H1 (cell line): Measurements from ENCODE around the gene SRRM4. TPM values are rescaled to one million over a fixed set of nuclear protein-coding genes. Genes with fewer than 3 reads are reported as not detected.
A peak's percentile ranks its signal among the peaks of the same experiment; 100 is the strongest.

Source experiments
- KDM1A ChIP-seq: fragments of 200-600, 300-600 bp; sonication (generic); IDR thresholded peaks from 2 replicates; pipeline ENCODE4 v1.7.1; 2016; ENCODE audit warnings: mild to moderate bottlenecking, low read length, borderline replicate concordance
- RFX5 ChIP-seq: IDR thresholded peaks from 2 replicates; pipeline ENCODE4 v1.6.1; 2011; ENCODE audit warnings: low read depth, low read length, improper control_type of control experiment, borderline replicate concordance
- SIN3A ChIP-seq, 2 experiments: IDR thresholded peaks in 1 of 2; conservative IDR thresholded peaks in 1 of 2; 2 replicates each; pipeline ENCODE4 v1.6.1; 2011 to 2012; ENCODE audit warnings: low read length in 2 of 2, improper control_type of control experiment in 1 of 2, low read depth in 1 of 2, mild to moderate bottlenecking in 1 of 2
- polyA plus RNA-seq, 7 experiments: library from polyadenylated mRNA; depleted of rRNA in 3 of 7; stranded (reverse) in 5 of 7; unstranded in 2 of 7; fragments of >200 nt in 5 of 7; fragments of 200-250 nt in 2 of 7; gene quantifications; 1 replicate in 5 of 7; 2 replicates in 1 of 7; 4 replicates in 1 of 7; pipeline versions ENCODE4 v1.2.1 to v1.2.3, GENCODE V29; 2011 to 2013; ENCODE audit warnings: missing spikeins in 2 of 7, mixed read lengths in 2 of 7
- total RNA-seq: library from RNA; stranded (reverse); fragmentation: NEBNext Ultra II Directional; extraction: Animal tissue kit (Norgen Biotek cat#: 25700); gene quantifications from 2 replicates; pipeline ENCODE4 v1.2.1, GENCODE V29; 2021
- TF ChIP-seq, protein P1 (sequence below), 3 experiments: IDR thresholded peaks; 1 replicate in 2 of 3; 2 replicates in 1 of 3; pipeline versions ENCODE4 v1.5.1 to v1.6.1; 2011; ENCODE audit warnings: low read length in 3 of 3, mild to moderate bottlenecking in 3 of 3, inconsistent platforms in 2 of 3, low read depth in 1 of 3, moderate library complexity in 1 of 3; ENCODE audit not compliant: insufficient read depth in 1 of 3; ENCODE audit errors: control extremely low read depth in 1 of 3
- TF ChIP-seq, protein P2 (sequence below): IDR thresholded peaks from 2 replicates; pipeline ENCODE4 v1.6.1; 2012; ENCODE audit warnings: low read length, inconsistent platforms

Gene SRRM4
- total and polyA plus RNA-seq, 2 of the 8 experiments (the other 6 are each of a cell fraction or from before 2014, with no cell fraction given) = 0.53 to 1.1 TPM

DNA sequence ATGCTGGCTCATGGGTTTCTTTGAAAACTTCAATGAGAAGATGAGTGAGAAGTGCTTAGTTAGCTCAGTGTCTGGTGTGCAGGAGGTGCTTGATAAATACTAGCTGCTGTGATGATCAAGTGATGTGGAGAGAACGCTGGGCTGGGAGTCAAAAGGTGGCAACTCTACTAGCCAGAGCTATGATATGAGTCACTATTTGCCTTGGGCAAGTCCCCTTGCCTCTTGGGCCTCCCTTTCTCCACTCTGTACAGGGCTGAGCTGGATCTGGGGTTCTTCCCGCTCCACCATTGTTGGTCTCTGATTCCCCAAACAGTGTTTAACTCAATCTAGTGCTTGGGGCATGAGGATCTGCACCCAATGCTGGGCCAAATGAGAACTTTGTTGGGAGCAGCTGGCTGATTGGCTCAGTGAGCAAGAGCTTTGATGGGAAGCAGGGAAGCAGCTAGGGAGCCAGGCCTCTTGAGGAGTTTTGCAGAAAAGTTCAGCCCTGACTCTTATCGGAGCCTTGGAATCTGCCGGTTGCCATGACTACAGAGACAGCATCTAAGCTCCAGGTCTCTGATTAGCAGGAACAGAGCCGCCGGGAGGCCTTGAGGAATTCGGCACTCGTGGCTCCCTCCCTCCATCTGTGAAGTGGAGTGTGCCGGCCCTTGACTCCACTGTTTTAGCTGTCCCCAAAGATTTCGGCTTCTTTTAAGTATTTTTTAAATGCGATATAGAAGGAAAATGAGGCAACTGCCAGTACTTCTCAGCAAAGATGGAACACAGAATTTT lies 115.3 kb downstream of the SRRM4 start (continued):
- TF ChIP-seq, protein P1, sequence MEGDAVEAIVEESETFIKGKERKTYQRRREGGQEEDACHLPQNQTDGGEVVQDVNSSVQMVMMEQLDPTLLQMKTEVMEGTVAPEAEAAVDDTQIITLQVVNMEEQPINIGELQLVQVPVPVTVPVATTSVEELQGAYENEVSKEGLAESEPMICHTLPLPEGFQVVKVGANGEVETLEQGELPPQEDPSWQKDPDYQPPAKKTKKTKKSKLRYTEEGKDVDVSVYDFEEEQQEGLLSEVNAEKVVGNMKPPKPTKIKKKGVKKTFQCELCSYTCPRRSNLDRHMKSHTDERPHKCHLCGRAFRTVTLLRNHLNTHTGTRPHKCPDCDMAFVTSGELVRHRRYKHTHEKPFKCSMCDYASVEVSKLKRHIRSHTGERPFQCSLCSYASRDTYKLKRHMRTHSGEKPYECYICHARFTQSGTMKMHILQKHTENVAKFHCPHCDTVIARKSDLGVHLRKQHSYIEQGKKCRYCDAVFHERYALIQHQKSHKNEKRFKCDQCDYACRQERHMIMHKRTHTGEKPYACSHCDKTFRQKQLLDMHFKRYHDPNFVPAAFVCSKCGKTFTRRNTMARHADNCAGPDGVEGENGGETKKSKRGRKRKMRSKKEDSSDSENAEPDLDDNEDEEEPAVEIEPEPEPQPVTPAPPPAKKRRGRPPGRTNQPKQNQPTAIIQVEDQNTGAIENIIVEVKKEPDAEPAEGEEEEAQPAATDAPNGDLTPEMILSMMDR (IDR thresholded peaks at IDR 0.05; ENCODE audit: control extremely low read depth in 1 of 3, insufficient read depth in 1 of 3, low read depth in 1 of 3, low read length in 3 of 3) = no peak
- no peak for TF ChIP-seq SIN3A (conservative IDR thresholded peaks at IDR 0.05 in 1 of 2, IDR thresholded peaks at IDR 0.05 in 1 of 2; ENCODE audit: low read depth in 1 of 2, low read length in 2 of 2)
- peak; percentile 52; the same call in 1 of the 2 replicates for TF ChIP-seq KDM1A
- TF ChIP-seq RFX5 = peak; percentile 76; the same call in 1 of the 2 replicates
- TF ChIP-seq, protein P2, sequence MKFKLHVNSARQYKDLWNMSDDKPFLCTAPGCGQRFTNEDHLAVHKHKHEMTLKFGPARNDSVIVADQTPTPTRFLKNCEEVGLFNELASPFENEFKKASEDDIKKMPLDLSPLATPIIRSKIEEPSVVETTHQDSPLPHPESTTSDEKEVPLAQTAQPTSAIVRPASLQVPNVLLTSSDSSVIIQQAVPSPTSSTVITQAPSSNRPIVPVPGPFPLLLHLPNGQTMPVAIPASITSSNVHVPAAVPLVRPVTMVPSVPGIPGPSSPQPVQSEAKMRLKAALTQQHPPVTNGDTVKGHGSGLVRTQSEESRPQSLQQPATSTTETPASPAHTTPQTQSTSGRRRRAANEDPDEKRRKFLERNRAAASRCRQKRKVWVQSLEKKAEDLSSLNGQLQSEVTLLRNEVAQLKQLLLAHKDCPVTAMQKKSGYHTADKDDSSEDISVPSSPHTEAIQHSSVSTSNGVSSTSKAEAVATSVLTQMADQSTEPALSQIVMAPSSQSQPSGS = no peak
